Hepatocyte (in vitro differentiated cells): ENCODE results near the gene LRRC4C. TPM values are rescaled to one million over a fixed set of nuclear protein-coding genes. Genes with fewer than 3 reads are reported as not detected.

ENCODE experiments used
- DNase-seq: peaks from one replicate; pipeline ENCODE4 v3.0.0-alpha.2; 2016; ENCODE audit warnings: low spot score
- H2AFZ ChIP-seq: fragments of 200-600 bp; sonication (generic); 2 replicates; pipeline ENCODE4 v1.6.0; 2016; ENCODE audit warnings: antibody characterized with exemption, mild to moderate bottlenecking
- H3K27ac ChIP-seq: fragments of 200-600 bp; sonication (generic); 2 replicates; pipeline ENCODE4 v1.5.1; 2016; ENCODE audit warnings: mild to moderate bottlenecking
- H3K27me3 ChIP-seq: fragments of 200-600 bp; sonication (generic); 2 replicates; pipeline ENCODE4 v1.6.1; 2016
- H3K36me3 ChIP-seq: fragments of 200-600 bp; sonication (generic); replicated peaks from 2 replicates; pipeline ENCODE4 v1.5.1; 2016; ENCODE audit warnings: low read depth; ENCODE audit not compliant: insufficient read depth
- H3K4me1 ChIP-seq: fragments of 200-600 bp; sonication (generic); 2 replicates; pipeline ENCODE4 v1.5.1; 2016; ENCODE audit warnings: mild to moderate bottlenecking, moderate library complexity; ENCODE audit not compliant: insufficient read depth
- H3K4me2 ChIP-seq: fragments of 200-600 bp; sonication (generic); 2 replicates; pipeline ENCODE4 v1.6.0; 2016
- H3K4me3 ChIP-seq: fragments of 200-600 bp; sonication (generic); 2 replicates; pipeline ENCODE4 v1.5.1; 2016; ENCODE audit warnings: mild to moderate bottlenecking
- H3K79me2 ChIP-seq: fragments of 200-600 bp; sonication (generic); 2 replicates; pipeline ENCODE4 v1.6.0; 2017; ENCODE audit warnings: mild to moderate bottlenecking
- H3K9me2 ChIP-seq: fragments of 200-600 bp; sonication (generic); replicated peaks from 2 replicates; pipeline ENCODE4 v1.6.0; 2017; ENCODE audit warnings: mild to moderate bottlenecking; ENCODE audit not compliant: insufficient read depth
- H3K9me3 ChIP-seq: fragments of 200-600 bp; sonication (generic); 2 replicates; pipeline ENCODE4 v1.5.1; 2016; ENCODE audit warnings: low read depth, mild to moderate bottlenecking
- H4K20me1 ChIP-seq: fragments of 200-600 bp; sonication (generic); 2 replicates; pipeline ENCODE4 v1.6.0; 2016; ENCODE audit warnings: mild to moderate bottlenecking; ENCODE audit not compliant: insufficient read depth, poor library complexity, severe bottlenecking
- EZH2 ChIP-seq: fragments of 200-600 bp; sonication (generic); IDR thresholded peaks from 2 replicates; pipeline ENCODE4 v1.6.1; 2016; ENCODE audit warnings: antibody characterized with exemption, mild to moderate bottlenecking, borderline replicate concordance
- EZH2phosphoT487 ChIP-seq: fragments of 200-600 bp; sonication (generic); IDR thresholded peaks from one replicate; pipeline ENCODE4 v1.6.1; 2018; ENCODE audit warnings: antibody characterized with exemption, mild to moderate bottlenecking, low read depth, moderate library complexity; ENCODE audit not compliant: unreplicated experiment, severe bottlenecking
- WGBS: methylation state at CpG from one replicate; pipeline ENCODE4 v1.1.6; 2016; ENCODE audit warnings: low lambda C conversion rate; ENCODE audit errors: missing lambda C conversion rate; 5-methylcytosine and 5-hydroxymethylcytosine counted together
- polyA plus RNA-seq: library from polyadenylated mRNA; unstranded; fragments of >200 nt; fragmentation: Nextera tagmentation; extraction: Ambion mirVana; gene quantifications from 2 replicates; pipeline ENCODE4 v1.2.1, GENCODE V29; 2016
- total RNA-seq: library from RNA; depleted of rRNA; stranded (reverse); fragments of >200 nt; gene quantifications from 2 replicates; pipeline ENCODE4 v1.2.3, GENCODE V29; 2014
- TF ChIP-seq, protein P1 (sequence below): fragments of 200-600 bp; sonication (generic); IDR thresholded peaks from 2 replicates; pipeline ENCODE4 v1.5.1; 2016; ENCODE audit warnings: antibody characterized with exemption, mild to moderate bottlenecking; ENCODE audit not compliant: poor library complexity

Gene LRRC4C
- total and polyA plus RNA-seq, 2 experiments from 2014 or later: 1.1 to 3.1 TPM

DNA sequence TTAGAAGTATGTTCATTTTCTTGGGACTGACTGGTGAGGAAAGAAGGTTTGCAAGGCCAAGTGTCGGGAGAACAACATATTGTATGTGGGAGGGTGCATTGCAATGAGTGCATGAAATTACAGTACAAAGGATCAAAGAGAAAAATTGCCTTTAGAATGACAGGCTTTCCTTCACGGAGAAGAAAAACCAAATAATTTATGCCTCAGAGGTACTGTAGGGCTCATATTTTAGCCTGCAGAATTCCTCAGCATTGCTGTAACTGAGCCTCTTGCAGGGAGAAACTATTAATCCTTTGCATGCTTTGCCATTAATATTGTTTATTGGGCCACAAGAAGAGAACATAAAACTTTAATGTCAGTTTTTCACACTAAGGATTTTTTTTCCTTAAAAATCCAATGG is 60.1 kb downstream of the LRRC4C start:
- no peaks in the 10 kb centered on the region for H3K9me3 ChIP-seq
- H3K4me2 ChIP-seq: no peak overlapping the region
- H3K4me1 ChIP-seq: no peaks in the 10 kb centered on the region
- no peaks in the 10 kb centered on the region for H3K9me2 ChIP-seq
- no peaks in the 10 kb centered on the region for H3K27me3 ChIP-seq
- no peaks in the 10 kb centered on the region for H4K20me1 ChIP-seq
- no peaks in the 10 kb centered on the region for H3K36me3 ChIP-seq
- H3K4me3 ChIP-seq: no peak overlapping the region
- H3K27ac ChIP-seq: no peak overlapping the region
- 68% methylated on average over 2 of the region's 2 CpGs for WGBS
- DNase-seq: no peak
- H3K79me2 ChIP-seq: no peaks in the 10 kb centered on the region
- H2AFZ ChIP-seq: no peak overlapping the region
- TF ChIP-seq EZH2 (no peak), EZH2phosphoT487 (no peak)
- TF ChIP-seq, protein P1, sequence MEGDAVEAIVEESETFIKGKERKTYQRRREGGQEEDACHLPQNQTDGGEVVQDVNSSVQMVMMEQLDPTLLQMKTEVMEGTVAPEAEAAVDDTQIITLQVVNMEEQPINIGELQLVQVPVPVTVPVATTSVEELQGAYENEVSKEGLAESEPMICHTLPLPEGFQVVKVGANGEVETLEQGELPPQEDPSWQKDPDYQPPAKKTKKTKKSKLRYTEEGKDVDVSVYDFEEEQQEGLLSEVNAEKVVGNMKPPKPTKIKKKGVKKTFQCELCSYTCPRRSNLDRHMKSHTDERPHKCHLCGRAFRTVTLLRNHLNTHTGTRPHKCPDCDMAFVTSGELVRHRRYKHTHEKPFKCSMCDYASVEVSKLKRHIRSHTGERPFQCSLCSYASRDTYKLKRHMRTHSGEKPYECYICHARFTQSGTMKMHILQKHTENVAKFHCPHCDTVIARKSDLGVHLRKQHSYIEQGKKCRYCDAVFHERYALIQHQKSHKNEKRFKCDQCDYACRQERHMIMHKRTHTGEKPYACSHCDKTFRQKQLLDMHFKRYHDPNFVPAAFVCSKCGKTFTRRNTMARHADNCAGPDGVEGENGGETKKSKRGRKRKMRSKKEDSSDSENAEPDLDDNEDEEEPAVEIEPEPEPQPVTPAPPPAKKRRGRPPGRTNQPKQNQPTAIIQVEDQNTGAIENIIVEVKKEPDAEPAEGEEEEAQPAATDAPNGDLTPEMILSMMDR: no peak

DNA sequence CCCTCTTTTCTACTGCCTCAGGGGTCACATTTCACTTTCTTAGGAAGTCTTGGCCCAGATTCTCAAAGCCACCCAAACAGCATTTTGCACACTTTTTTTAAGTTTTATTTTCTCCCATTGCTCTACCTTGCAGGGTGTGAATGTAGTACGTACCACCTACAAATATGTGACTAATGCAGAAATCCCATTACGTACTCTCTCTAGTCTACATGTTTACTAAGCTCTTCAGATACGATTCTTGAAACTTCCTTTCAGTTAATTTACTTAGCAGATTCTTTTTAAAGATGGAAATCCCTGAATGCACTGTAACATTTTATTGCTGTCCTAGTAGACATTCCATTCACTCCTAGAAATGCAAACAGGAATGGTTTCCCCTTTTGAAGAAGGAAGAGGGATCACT is 61.3 kb downstream of the LRRC4C start:
- H3K79me2 ChIP-seq: no peaks in the 10 kb centered on the region
- H3K9me3 ChIP-seq: no peaks in the 10 kb centered on the region
- no peaks in the 10 kb centered on the region for H4K20me1 ChIP-seq
- no peak overlapping the region for H3K4me2 ChIP-seq
- no peak overlapping the region for H2AFZ ChIP-seq
- TF ChIP-seq EZH2: no peak
- TF ChIP-seq EZH2phosphoT487: no peak
- TF ChIP-seq, protein P1: no peak
- H3K4me1 ChIP-seq: no peaks in the 10 kb centered on the region
- peak; percentile 22 for DNase-seq
- no peaks in the 10 kb centered on the region for H3K27me3 ChIP-seq
- no peak overlapping the region for H3K4me3 ChIP-seq
- peak overlapping the region; percentile 38 for H3K27ac ChIP-seq
- H3K9me2 ChIP-seq: no peaks in the 10 kb centered on the region
- WGBS: 37% methylated on average over 3 of the region's 3 CpGs
- no peaks in the 10 kb centered on the region for H3K36me3 ChIP-seq

DNA sequence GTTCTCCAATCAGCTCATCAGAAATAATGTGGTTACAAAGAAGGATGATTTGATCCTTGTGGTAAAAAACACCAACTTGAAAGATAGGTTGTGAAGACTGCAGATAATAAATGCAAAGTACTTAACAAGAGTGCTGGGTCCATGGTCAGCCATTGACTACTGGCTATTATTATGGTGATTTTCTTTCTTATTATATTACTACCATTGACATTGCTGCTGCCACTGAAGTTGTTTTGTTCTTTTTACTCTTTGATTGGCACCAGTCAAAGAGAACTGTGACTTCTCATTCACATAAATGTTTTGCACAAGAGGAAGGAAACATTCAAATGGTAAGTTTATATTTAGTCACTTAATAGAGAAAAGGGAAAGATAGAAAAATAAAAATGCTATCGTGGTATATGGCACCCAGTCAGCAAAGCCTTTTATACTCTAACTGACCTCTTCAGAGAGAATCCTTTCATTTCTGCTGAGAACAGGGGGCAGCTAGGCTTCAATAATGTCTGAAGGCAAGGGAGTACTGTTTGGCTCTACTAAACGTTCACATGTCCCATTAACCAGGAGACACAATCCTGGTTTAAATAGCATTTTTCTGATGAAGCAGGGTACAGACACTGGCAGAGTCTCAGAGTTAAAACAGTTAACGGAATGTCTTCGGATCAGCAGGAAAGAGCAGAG is 64.8 kb downstream of the LRRC4C start:
- no peaks in the 10 kb centered on the region for H3K27me3 ChIP-seq
- H3K79me2 ChIP-seq: no peaks in the 10 kb centered on the region
- H3K9me3 ChIP-seq: no peaks in the 10 kb centered on the region
- no peak for DNase-seq
- H2AFZ ChIP-seq: no peak overlapping the region
- H3K4me2 ChIP-seq: no peak overlapping the region
- H3K4me1 ChIP-seq: no peaks in the 10 kb centered on the region
- TF ChIP-seq EZH2: no peak
- TF ChIP-seq, protein P1: no peak
- no peak for TF ChIP-seq EZH2phosphoT487
- H4K20me1 ChIP-seq: no peaks in the 10 kb centered on the region
- H3K9me2 ChIP-seq: no peaks in the 10 kb centered on the region
- H3K36me3 ChIP-seq: no peaks in the 10 kb centered on the region
- no peak overlapping the region for H3K4me3 ChIP-seq
- no peak overlapping the region for H3K27ac ChIP-seq
- WGBS: 77% methylated on average over 4 of the region's 4 CpGs

DNA sequence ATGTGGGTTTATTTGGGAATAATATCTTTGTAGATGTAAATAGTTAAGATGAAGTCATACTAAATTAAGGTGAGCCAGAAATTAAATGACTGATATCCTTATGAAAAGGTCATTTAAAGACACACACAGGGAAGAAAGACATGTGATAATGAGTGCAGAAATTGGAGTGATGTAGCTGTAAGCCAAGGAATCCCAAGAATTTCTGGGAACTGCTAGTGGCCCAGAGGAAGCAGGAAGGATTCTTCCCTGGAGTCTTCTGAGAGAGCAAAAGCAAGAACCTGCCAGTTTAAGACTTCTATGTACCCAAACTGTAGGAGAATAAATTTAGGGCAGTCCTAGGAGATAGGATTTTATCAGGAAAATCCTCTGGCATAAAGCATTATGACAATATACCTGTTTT is 66.9 kb downstream of the LRRC4C start:
- Histone ChIP-seq H3K27me3 (no peaks in the 10 kb centered on the region), H3K4me3 (no peak overlapping the region), H3K9me2 (no peaks in the 10 kb centered on the region), H3K27ac (no peak overlapping the region), H3K9me3 (no peaks in the 10 kb centered on the region), H4K20me1 (no peaks in the 10 kb centered on the region), H2AFZ (no peak overlapping the region), H3K36me3 (no peaks in the 10 kb centered on the region), H3K4me2 (no peak overlapping the region), H3K4me1 (no peaks in the 10 kb centered on the region), H3K79me2 (no peaks in the 10 kb centered on the region)
- no peak for TF ChIP-seq EZH2
- TF ChIP-seq, protein P1: no peak
- TF ChIP-seq EZH2phosphoT487: no peak
- no peak for DNase-seq
